ENCODE results near the gene MCRIP2.

Gene MCRIP2

DNA sequence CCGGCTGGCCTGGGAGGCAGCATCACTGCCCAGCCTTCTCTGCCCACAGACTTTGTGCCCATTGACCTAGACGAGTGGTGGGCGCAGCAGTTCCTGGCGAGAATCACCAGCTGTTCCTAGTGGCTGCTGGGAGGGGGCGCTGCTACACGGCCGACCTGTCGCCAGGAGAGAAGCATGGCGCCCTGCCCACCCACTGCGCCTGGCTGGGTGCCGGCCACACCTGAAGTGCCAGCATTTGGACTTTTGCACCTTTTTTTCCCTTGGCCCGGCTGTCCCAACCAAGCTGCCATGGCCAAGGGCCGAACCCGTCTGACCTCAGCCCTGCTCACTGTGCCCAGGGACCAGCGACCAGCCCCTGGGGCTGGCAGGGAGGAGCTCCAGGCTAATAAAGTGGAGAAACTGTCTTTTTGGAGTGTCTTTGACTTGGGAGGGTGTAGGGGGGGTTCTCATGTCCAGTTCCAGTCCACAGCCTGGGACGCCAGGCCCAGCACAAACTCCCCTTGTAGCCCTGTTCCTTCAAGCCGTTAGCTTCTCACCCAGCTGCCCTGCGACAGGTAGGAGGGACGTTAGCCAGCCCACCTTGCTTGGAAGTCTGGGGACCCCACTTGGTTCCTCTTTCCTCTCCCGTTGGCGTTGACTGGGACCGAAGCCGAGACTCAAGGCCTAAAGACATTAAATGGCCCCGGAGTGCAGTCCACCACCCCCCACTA lies 6.6 kb downstream of the MCRIP2 start:
- DNase-seq (ENCODE audit: low spot score): peak; percentile 80

DNA sequence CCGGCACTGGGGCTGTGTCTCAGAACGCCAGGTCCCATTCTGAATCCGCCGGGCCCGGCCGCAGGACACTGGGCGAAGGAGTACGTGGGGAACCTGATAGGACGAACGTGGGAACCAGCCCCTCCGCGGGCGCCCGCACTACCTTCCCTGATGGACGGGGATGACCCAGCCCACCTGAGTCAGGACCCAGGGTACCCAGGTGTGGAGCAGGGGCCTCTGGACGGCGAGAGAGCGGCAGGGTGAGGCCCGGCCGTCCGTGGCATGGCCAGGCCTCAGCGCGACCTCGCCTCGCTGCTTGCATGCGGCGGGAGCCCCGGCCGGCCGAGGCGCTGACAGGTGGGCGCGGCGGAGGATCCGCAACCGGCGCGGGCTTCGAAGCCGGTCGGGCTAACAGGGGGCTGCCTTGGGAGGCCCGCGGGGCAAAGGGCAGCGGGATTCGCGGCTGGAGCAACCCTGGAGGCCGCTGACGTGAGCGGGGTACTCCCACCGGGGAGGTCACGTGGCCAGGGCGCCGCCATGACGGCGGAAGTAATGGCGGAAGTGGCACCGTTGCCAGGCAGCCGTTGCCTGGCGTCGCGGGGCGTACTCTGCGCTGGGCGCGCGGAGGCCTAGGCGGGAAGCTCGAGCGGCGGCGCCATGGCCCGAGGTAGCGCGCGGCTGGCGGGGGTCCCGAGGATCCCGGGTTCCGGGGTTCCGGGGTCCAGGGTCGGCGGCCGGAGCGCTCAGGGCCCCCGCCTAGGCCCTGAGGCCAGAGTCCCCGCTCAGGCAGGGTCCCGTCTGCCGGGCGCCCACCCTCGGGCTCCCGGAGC lies 7.4 kb downstream of the MCRIP2 start, which contains the start of gene WDR90:
Gene WDR90 (plus strand): TSS at position 585 of the 809 bp plus-strand sequence. CDS start 52 bp downstream, at position 637.
- DNase-seq (ENCODE audit: low spot score): peak; percentile 95

DNA sequence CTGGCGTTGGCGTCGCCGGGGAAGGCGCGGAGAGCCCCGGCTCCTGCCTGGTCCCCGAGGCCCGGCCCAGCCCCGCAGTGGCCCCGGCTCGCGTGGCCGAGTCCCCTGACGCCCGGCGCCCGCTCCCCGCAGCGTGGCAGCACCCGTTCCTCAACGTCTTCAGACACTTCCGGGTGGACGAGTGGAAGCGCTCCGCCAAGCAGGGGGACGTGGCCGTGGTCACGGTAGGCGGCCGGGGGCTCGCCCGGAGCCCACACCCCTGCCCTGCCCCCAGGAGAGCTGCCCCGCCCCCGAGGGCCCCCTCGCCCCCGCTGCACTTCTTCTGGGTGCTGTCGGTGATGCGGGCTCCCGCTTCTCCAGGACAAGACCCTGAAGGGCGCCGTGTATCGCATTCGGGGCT lies 8.0 kb downstream of the MCRIP2 start:
- no peak for DNase-seq (ENCODE audit: low spot score)

DNA sequence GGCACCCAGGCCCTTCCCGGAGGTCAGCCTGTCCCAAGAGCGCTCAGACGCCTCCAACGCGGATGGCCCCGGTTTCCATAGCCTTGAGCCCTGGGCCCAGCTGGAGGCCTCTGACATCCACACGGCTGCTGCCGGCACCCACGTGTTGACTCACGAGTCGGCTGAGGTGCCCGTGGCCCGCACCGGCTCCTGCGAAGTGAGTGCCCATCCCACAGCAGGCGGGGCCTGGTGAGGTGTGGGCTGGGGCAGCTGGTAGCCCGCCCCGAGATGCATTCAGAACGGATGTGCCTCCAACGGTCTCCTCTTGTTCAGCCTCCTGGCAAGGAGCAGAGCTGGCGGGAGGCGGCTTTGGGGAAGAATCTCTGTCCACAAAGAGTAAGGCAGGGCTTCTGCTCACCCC lies 10.2 kb downstream of the MCRIP2 start:
- DNase-seq (ENCODE audit: low spot score): no peak

DNA sequence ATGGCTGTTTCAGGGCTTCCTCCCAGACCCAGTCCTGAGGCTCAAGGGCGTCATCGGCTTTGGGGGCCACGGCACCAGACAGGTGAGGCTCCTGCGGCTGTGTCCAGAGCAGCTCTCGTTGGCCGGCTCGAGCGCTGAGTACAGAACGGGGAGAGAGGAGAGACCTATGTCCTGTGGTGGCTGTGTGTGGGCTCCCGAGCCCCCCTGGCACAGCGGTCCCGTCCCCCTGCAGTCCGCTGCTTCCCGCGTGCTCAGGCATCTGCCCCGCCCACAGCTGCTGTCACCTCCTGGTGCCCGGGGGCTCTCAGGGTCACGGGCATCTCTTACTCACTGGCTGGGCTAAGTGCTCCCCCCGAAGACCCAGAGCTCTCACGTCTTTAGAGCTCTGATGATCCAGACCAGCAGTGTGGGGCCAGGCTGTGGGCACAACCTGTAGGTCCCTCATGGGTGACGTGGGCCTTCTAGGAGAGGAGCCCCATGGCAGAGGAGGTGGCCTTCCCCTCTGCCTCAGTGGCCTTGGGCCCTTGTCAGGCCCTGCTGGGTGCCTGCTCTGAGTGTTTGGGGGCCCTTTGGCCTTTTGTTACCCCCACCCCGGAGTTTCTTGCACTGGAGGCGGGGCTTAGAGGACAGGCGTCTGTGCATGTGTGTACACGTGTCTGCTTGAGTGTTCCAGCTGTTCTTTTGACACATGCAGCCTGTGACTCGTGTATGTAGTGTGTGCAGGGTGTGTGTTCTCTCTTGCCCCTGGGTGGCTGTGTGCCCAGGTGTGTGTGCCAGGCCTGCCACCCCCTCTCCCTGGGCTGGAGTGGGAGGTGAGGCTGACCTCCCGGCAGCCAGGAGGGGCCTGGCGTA lies 11.1 kb downstream of the MCRIP2 start:
- no peak for DNase-seq (ENCODE audit: low spot score)

DNA sequence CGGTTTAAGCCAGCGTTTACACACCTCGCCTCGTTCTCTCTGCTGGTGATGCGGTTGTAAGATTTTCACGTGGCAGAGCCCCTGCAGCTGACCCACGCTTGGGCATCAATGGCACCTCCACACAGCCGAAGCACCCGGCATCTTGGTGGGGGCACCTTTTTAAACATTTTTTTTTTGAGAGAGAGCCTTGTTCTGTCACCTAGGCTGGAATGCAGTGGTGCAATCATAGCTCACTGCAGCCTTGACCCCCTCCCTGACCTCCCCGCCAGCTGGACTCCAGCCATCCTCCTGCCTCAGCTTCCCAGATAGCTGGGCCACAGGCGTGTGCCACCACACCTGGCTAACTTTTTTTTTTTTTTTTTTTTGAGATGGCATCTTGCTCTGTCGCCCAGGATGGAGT lies 12.4 kb downstream of the MCRIP2 start:
- no peak for DNase-seq (ENCODE audit: low spot score)

DNA sequence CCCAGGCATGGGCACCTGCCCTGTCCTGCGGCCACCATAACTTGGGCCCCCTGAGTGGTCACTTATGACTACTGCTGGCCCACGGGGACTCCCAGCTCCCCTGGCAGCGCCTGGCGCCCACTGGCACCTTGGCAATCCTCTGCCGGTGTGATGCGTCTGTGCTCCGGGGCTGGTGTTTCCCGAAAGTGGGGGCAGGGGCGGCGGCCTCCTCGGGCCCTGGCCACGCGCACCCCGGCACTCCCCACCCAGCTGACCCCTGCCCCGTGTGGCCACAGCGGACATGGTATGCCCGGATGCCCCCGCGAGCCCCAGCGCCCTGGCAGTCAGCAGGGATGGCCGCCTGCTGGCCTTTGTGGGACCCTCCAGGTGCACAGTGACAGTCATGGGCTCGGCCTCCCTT lies 15.9 kb downstream of the MCRIP2 start:
- DNase-seq (ENCODE audit: low spot score): no peak

DNA sequence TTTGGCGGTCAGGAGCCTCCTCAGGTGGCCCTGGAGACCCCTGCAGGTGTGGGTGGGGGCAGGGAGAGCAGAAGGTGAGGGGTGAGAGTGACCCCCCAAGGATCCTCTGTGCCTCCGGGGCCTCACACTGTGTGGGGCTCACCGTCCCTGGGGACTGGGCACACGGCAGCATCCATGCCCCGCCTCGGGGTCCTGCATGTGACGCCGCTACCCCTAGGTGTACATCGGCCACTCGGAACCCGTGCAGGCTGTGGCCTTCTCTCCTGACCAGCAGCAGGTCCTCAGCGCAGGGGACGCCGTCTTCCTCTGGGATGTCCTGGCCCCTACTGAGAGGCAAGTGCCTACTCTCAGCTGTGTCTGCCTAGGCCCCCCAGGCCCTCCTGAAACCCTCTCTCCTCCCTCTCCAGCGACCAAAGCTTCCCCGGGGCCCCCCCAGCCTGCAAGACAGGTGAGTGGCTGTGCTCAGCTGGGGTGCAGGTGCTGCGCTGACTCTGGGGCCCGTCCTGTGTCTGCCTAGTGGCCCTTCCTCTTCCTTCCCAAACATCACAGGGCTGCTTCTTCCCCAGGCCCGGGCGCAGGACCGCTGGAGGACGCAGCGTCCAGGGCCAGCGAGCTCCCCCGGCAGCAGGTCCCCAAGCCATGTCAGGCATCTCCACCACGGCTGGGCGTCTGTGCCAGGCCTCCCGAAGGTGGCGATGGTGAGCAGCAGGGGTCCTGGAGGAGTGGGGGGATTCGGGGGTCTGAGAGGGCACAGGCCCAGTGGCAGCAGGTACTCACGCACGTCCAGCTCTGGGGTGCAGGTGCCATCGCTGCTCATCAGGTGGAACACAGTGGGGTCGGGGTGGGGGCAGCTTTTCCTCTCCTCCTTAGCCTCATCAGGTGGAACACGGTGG lies 17.3 kb downstream of the MCRIP2 start:
- DNase-seq (ENCODE audit: low spot score): no peak

DNA sequence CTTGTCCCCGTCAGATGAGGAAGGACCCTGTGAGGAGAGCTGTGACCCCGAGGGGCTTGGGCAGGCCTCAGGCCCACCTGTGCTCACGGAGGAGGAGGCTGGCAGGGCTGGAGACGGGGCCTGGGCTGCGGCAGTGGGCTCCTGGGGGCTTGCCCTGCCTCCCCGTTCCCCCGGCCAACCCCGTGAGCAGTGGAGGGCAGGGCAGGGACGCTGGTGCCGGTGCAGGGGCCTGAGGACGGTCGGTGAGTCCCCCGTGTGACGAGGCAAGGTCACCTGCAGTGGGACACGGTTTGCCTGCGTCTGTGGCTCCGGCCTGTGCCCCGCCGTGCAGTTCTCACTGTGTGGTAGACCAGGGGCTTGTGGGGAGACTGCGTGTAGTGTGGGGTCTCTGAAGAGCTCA lies 18.0 kb downstream of the MCRIP2 start:
- no peak for DNase-seq (ENCODE audit: low spot score)

DNA sequence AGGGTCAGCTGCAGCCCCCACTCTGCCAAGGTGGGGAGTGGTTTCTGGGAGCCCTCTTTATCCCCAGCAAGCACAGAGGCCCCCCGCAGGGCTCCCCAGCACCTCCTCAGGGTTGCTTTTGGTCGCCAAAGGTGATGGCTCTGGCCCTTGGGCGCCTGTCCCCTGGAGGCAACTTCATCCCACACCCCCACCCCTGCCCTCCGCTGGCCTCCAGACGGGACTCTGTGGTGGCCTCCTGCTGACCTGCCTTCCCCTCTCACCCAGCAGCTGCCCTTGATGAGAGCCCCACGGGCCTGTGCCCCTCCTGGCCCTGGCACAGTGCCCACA lies 18.5 kb downstream of the MCRIP2 start:
- DNase-seq (ENCODE audit: low spot score): no peak

DNA sequence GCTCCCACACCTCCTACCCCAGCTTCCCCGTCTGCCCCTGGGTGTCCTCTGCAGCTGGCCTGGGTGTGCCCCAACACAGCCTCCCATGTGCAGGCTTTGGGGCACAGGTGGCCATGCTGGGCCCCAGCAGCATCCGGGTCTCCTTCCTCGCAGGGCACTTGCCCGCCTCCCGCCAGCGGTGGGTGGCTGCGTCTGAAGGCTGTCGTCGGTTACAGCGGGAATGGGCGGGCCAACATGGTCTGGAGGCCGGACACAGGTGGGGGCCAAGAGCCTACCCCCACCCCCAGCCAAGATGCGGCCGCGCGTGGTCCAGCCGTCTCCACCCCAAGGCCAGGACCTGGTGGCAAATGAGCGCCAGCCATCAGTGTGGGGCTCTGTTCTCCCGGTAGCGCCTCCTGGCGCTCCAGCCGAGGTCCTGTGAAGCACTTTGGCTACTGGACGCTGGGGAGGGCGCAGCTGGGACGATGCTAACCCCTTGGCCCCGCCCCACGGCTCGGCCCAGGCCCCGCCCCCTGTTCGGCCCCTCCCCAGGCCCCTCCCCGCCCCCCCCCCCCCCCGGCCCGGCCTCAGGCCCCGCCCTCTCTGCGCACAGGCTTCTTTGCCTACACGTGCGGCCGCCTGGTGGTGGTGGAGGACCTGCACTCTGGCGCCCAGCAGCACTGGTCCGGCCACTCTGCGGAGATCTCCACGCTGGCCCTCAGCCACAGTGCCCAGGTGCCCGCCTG lies 19.0 kb downstream of the MCRIP2 start:
- no peak for DNase-seq (ENCODE audit: low spot score)

DNA sequence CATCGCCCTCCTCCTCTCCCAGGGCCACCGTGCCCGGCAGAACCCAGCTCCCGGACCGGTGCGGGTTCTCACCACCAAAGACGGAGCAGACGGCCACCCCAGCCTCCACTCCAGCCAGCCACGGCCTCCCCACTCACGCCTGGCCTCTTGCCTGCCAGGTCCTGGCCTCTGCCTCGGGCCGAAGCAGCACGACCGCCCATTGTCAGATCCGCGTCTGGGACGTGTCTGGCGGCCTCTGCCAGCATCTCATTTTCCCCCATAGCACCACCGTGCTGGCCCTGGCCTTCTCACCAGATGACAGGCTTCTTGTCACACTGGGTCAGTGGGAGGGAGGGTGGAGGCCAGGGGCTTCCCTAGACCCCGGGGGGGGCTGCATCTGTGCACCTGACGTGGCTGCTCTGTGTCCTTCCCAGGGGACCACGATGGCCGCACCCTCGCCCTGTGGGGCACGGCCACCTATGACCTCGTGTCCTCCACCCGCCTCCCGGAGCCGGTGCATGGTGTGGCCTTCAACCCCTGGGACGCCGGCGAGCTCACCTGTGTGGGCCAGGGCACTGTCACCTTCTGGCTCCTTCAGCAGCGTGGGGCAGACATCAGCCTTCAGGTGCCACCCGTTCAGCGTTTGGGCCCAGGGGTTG lies 19.7 kb downstream of the MCRIP2 start:
- no peak for DNase-seq (ENCODE audit: low spot score)

DNA sequence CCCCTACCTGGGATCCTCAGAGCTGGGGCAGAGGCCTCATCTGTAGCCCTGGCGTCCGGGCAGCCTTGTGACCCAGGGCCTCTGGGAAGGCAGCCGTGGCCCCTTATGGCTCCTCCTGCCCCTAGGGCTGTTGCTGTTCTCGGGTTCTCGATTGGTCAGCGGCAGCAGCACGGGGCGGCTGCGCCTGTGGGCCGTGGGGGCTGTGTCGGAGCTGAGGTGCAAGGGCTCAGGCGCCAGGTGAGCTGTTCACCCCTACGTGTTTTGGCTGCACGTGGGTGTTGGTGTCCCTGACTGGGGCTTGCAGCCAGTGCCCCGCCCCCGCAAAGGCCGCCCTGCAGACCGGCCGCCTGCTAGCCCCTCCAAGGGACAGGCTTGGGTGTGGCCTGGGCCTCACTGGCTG lies 20.5 kb downstream of the MCRIP2 start:
- no peak for DNase-seq (ENCODE audit: low spot score)

DNA sequence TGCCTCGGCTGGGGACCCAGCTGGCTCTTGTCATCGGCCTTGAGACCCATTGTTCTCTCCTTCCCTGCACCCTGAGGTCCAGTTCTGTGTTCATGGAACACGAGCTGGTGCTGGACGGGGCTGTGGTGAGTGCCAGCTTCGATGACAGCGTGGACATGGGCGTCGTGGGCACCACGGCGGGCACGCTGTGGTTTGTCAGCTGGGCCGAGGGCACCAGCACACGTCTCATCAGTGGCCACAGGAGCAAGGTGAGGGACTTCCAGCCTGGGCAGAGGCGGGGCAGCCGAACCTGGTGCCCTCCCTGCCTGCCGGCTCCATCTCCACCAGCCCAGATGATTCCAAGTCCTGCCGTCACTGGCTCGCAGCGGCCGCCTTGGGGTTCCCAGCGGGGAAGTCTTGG lies 21.0 kb downstream of the MCRIP2 start:
- DNase-seq (ENCODE audit: low spot score): no peak

DNA sequence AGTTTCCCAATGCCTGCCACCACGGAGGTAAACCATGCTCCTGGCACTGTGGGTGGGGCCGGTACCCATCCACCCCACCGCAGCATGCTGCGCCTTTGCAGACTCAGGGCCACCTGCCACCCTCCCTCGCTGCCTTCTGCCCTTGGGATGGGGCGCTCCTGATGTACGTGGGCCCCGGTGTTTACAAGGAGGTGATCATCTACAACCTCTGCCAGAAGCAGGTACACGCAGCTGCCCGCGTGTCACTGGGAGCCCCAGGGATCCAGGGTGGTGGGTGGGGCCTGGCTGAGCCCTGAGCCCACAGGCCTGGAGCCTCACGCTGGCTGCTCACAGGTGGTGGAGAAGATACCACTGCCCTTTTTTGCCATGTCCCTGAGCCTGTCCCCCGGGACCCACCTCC lies 24.9 kb downstream of the MCRIP2 start:
- no peak for DNase-seq (ENCODE audit: low spot score)

DNA sequence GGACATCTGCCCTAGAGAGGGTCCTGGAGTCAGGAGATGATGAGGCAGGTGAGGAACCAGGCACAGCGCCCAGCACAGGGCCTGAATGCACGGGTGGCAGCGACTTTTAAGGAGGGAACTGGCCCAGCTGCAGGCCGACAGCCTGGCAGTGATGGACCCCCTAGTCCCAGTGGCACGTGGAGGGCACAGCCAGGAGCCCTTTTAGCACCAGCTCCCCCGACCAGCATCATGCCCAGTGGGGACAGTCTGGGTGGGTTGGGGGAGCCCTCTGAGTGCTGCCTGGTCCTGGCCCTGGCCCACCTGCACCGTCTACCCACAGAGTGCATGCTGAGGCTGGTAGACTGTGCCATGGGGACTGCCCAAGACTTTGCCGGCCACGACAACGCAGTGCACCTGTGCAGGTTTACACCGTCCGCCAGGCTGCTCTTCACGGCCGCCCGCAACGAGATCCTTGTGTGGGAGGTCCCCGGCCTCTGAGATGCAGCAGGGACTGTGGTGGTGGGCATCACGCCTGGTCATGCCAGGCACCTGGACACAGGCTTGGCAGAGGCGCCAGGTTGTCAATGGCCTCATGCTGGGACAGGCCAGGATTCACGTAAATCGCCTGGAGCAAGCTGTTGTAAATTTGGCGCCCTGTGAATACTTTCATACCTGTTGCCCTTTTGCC lies 25.6 kb downstream of the MCRIP2 start:
- DNase-seq (ENCODE audit: low spot score): no peak

DNA sequence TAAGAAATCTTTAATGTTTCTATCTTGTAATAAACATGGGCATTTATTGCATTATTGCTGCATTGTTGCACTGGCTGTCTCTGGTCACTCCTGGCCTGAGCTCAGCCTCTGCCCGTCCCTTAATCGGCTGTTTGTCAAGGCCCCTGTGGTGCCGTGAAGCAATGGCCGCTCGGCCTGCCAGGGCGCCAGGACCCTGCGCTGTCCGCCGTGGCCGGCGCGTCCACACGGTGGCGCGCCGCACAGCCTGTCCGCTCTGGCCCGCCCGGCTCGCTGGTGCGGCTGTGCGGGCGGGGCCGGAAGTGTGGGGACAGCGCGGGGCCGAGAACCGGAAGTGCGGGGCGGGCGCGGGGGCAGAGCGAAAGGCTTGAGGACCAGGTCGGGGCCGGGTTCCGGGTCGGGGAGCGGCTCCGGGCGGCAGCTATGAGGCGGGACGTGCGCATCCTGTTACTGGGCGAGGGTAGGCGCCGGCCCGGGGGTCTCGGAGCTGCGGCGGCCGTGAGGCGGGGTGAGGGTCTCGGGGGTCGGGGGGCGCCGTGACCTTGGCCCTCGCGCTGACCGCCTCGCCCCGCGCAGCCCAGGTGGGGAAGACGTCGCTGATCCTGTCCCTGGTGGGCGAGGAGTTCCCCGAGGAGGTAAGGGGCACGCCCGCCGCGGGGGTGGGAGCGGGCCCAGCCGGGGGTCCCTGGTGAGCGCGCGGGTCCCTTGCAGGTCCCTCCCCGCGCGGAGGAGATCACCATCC lies 26.3 kb downstream of the MCRIP2 start, which contains the start of gene RHOT2:
Gene RHOT2 (plus strand): TSS at position 353 of the 739 bp plus-strand sequence. CDS start 68 bp downstream, at position 421.
- peak; percentile 95 for DNase-seq (ENCODE audit: low spot score)

DNA sequence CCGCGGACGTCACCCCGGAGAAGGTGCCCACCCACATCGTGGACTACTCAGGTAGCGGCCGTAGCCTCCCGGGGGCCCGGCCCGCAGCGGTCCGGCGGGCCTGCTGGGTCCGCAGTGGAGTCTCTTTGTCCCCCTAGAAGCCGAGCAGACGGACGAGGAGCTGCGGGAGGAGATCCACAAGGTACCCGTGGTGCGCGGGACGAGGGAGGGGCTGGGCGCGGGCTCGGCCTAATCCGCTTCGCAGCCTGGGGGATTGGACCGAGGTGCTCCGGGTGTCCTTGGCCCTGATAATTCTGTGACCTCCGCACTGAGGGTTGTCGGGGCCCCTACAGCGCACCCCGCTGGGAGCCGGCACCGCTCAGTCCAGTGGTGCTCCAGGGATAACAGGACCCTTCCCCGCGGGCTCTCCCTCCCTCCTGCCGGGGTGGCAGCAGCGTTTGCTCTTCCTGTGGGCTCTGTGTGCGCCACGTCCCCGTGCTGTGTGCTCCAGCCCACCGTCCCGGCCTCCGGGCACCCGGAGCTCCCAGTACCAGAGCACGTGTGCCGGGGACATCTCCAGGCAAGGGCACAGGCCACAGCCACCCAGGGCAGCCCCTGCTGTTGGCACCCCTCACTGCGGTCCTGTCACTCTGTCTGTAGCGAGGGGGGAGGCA lies 27.0 kb downstream of the MCRIP2 start:
- DNase-seq (ENCODE audit: low spot score): no peak

DNA sequence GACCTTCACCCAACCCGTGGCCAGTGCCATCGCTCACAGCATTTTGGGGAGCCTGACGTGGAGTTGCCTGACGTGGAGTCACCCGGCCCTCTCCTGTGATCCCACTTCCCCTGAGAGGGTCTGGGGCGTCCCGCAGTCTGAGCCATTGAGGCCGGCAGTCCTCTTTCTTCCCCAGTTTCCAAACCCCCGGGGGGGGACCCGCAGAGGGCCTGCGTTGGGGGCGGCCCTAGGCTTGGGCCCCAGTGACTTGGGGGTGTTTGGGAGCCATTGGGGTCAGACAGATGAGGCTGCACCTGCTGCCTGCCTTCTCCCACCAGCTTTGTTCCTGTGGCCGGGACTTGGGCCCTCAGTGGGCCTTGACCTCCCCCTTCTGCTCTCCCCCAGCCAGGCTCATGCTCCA lies 28.0 kb downstream of the MCRIP2 start:
- no peak for DNase-seq (ENCODE audit: low spot score)

Data from LoVo (cell line).